GM19463 (cell line): ENCODE data around the gene TSHZ1.
"Not testable (repeated sequence)": the region's sequence is repeated elsewhere in the genome, so short reads cannot be mapped to it uniquely, and the experiment has no call there.

Experiments
- ATAC-seq: cut with Tn5 transposase; IDR thresholded peaks from one replicate; pipeline ENCODE4 v1.9.1; 2021; ENCODE audit warnings: mild to moderate bottlenecking, moderate library complexity; ENCODE audit not compliant: unreplicated experiment

TSHZ1 gene

DNA sequence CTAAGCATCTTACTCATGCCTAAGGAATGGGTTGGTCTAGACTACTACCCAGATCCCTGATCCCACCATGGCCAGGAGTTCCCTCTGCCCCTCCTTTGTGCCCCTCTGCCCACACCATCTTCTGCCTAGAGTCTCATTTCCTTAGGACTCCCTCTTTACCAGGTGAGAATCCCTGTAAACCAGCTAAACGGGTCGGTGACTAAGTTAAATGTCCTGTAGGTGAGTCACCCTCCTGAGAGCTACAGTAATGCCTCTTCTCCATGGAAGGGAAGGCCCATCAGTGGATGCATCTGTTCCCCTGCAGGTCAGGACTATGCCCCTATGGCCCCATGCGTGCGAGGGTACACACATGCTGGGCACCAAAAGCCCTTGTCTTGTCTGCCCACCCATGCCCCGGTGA lies 27.1 kb upstream of the TSHZ1 start:
- ATAC-seq = no peak

DNA sequence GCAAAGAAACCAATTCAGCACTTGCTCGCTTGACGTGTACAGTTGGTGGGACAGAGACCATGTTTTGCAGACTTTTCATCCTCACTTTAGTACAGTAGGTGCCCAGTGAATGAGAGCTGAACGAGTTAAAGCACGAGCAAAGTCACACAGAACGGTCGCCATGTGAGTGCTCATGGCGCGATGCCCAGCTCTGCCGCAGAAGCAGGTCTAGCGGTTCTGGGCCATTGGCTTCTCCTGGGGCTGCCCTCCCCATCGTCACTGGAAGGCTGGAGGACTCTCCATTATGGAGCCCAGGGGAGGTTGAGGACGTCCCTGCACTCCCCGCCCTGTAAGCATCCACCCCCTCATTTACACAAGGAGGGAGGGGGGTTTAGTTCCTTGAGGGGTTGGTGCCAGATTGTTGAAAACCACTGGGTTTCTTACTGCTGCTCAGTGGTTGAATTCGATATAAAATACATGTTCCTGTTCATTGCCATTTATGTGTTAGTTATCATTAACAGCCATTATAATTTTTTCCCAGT lies 26.6 kb upstream of the TSHZ1 start:
- no peak for ATAC-seq

DNA sequence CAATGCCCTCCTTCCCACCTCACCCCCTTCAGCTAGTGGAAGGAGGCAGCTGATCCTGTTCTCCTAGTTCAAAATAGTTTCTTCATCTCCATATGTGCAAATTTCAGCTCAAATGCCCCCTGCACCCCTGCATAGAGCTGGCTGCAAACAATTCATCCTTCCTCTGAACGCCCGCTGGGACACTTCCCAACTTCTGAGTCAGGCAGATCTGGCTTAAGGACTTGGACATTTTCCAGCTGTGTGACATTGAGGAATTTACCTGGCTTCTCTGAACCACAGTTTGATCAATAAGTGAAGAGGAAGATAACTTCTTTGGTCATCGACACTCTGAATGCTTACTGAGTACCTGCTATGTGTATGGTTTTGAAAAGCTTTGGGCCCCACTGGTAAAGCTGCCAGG lies 25.1 kb upstream of the TSHZ1 start:
- no peak for ATAC-seq

DNA sequence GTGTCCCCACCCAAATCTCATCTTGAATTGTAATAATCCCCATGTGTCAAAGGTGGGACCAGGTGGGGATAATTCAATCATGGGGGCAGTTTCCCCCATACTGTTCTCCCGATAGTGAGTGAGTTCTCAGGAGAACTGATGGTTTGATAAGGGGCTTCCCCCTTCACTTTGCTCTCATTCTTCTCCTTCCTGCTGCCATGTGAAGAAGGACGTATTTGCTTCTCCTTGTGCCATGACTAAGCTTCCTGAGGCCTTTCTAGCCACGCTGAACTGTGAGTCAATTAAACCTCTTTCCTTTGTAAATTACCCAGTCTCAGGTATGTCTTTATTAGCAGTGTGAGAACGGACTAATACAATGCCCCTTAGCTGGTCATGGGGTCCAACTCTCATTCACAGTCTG lies 22.9 kb upstream of the TSHZ1 start:
- ATAC-seq = not testable (repeated sequence)

DNA sequence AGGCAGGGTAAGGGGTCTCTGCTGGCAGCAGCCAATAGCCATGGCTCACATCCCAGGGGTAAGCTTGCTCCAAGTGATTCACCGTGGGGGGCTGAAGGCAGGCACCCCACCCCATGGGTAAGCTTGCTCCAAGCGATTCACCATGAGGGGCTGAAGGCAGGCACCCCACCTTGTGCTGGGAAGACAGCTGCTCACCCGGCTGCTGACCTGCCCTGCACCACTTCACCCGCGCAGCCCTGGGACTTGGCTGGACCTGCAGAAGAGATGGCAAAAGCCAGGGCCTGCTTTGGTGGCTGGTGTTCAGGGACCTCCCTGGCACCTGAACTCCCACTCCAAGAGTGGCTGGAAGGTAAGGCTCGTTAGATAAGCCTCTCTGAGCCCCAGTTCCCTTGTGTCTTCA lies 20.9 kb upstream of the TSHZ1 start:
- ATAC-seq = no peak

DNA sequence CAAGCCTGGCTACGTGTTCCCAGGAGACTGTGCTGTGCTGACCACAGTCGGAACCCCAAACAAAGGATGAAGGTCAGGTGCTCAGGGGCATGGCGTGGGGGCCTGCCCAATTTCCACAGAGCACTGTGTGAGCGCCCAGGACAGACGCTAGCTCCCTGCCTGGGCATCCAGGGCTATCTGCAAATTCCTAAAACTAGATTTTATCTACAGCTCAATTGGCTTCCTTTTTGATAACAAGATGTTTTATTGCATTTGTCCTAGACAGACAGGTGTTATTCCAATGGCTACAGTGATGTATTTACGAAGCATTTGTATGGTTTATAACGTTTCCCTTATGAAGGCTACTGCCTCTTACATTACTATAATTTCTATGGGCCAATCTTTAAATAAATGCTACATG lies 17.7 kb upstream of the TSHZ1 start:
- no peak for ATAC-seq

DNA sequence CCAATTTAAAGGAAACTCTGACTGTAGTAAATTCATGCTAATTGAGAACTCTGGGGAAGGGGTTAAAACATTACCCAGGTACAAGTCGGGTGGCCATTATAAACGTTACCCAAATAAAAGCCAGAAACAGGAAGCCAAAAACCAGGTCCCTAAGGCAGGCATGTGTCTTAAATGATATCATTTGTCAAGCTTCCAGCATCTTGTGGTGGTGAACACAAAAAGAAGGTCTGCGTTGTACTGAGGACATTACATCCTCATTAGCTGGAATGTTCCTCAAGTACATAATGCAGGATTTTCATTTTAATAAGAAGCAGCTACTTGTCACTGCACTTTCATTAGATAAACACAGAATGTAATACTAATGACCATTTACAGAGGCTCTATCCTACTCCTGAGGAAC lies 12.6 kb upstream of the TSHZ1 start:
- no peak for ATAC-seq

DNA sequence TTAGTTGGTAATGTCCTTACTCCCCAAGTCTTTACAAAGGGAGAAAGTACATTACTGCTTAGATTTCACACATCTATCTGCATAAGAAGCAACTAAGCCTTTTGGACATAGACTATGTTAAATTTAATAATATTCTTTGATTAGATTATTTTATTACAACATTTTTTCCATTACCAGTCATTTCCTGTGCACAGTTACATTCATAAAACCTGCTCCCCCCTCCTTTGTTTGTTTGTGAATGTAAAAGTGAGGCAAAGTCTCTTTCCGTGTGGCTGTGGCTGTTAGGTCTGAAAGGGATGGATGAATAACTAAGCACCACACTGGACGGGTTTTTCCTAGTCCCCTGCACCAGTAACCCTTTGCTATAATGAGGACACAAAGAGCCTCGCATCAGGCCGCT lies 11.3 kb upstream of the TSHZ1 start:
- ATAC-seq = no peak

DNA sequence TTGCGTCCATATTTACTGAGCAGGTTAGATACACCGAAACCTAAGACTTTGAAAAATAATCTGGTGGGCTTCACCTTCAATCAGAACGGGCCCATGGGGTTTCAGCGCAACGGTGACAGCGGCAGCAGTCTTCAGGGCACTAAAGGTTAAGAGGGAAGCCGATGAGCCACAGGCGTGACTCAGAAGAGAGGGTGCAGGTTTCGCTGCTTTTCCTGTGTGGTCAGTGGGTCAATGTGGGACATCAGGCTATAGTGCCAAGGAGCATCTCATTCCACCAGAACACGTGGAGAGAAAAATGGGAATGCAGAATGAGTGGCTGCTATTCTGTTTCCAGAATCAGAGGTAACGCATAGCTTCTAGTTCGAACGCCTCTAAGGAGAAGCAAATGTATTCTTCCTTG lies 10.5 kb upstream of the TSHZ1 start:
- no peak for ATAC-seq

DNA sequence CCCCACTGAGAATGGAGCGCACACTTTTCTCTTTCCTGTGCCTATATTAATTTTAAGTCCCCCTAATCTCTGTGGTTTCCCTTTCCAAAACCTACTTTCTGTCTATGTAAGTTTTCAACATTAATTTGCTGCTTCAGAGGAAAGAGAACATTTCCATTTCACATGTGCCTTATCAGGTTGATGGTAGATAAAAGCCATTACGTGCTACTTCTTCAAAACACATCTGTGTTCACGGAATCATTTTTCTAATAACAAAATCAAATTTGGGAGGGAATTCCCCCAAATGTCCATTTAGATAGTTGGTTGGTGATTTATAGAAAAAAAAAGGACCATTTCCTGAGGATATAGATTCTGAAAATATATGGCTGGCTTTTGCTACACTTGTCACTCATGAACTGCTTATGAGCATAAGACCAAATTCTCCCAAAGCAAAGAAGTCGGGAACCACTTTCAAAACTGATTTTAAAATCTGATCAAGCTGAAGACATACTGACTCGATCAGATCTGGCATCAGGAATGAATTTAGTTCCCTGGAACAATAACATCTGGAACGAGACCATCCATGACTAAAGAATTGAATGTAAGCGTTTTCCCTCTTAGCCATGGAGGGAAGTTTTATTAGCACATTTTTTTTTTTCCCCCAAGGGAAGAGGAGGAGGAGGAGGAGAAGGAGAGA lies 9.9 kb upstream of the TSHZ1 start:
- no peak for ATAC-seq

DNA sequence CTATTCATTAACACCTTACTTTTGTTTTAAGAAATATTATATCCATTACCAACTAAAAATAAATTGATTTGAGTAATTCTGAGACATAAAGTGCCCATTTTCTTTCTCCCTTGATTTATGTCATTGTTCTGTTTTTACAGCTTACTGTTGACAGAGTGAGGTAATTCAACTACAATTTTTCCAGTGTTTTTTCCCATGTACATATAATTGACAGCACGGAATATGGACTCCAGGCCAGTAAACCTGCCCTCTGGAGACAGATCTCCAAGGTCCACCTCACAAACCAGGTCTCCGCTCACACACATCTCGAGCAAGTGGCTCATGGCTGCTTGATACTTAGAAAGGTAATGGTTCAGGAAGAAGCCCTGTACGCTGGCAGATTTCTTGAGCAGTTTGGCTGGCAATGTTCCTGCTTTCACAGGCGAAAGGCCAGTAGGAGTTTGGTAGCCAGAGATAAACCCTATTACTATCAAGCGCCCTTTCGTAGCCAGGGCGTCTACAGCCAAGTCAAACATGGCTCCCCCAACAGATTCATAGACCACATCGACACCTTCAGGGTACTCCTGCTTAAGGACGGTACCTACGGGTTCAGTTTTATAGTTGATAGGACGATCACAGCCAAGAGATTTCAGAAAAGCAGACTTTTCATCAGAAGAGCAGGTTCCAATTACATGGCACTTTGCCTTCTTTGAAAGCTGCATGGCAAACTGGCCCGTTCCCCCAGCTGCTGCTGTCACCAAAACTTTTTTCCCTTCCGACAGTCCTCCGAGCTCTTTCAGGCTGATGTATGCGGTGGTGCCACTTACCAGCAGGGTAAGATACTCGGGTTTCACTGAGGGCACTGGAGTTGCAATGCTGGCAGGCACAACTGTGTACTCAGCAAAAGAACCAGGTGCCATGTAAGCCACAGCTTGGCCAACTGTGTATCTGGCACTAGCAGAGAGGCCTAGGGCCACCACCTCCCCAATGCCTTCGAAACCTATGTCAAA lies 9.0 kb upstream of the TSHZ1 start:
- no peak for ATAC-seq

DNA sequence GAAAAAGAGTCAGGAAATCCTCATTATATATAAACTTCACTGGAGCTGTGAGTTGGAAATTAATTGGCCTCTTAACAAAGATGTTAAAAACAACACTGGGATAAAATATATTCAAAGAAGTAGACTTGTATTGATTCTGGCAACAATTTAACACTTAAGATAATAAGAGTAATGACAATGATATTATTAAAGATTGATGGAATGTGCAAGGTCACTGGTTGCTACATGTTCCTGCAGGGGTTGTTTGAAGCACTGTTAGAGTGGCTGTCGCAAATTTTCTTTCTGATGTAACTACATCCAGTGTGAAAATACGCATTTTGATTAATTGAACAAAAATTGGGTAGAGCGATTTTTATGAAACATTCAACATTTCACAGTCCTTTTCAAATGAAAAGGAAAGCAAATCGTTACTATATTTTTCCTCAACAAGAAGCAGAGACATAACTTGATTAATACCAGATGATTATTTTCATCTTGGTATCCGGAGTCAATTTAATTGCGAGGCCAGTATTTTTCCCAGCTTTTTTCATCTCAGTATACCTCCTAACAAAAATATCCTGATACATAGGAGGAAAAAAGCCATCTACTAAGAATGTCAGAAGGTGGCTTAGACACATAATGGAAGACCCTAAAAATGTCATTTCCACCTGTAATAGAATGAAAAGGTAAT lies 7.8 kb upstream of the TSHZ1 start:
- ATAC-seq = no peak

DNA sequence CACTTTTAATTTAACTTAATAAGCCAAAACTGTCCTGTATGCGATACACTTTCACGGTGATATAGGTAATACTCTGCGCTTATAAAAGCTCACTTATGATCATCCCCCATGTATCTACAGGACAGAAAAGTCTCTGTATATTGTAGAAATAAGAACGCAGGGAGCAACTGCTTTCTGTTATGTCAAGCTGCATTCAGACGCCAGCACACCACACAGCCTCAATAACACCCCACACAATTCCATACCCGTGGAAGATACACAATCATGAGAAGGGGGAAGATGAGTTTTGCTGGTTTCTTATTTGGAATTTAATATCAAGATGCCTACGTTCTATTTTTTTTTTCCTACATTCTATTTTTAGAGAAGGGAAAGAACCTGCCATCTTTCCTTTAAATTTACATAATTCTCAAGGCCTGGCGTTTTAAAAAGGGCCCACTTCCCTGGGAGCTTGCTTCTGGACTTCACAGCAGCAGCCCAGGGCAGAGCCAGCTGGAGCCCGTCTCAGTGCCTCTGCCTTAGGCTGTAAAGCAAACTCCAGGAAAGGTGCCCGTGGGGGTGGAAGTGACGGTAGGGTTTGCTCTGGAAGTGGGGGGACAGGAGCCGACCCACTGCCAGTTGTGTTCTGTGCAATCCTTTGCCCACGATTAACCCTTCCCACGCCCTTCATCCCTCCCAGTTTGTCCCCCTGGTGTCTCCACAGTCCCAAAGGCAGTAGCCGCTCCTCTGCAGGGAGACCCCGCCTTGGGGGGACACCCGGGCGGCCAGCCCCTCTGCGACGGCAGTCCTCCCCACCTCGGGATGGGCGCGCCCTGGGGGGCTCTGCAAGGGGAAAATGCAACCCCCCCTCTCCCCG lies 7.0 kb upstream of the TSHZ1 start:
- no peak for ATAC-seq

DNA sequence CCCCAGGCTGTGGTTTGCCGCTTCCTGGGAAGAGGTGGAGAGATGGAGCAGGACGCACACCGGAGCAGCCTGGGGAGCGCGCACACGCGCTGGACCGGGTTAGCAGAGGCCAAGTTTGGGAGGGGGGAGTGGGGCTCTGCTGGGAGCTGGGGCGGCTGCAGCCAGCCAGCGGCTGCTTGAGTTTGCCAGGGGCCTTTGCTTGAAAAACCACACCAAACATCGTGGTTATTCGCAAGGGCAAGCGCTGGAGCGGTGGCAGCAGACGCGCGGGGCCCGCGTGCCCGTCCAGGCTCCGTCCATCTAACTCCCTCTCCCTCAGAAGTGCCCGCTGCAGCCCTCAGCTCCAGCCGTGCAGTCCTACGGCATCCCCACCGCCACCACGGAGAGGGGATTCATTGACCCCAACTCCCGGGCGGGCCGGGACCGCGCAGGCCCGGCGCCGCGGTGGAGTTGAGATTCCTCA lies 6.3 kb upstream of the TSHZ1 start:
- ATAC-seq = no peak

DNA sequence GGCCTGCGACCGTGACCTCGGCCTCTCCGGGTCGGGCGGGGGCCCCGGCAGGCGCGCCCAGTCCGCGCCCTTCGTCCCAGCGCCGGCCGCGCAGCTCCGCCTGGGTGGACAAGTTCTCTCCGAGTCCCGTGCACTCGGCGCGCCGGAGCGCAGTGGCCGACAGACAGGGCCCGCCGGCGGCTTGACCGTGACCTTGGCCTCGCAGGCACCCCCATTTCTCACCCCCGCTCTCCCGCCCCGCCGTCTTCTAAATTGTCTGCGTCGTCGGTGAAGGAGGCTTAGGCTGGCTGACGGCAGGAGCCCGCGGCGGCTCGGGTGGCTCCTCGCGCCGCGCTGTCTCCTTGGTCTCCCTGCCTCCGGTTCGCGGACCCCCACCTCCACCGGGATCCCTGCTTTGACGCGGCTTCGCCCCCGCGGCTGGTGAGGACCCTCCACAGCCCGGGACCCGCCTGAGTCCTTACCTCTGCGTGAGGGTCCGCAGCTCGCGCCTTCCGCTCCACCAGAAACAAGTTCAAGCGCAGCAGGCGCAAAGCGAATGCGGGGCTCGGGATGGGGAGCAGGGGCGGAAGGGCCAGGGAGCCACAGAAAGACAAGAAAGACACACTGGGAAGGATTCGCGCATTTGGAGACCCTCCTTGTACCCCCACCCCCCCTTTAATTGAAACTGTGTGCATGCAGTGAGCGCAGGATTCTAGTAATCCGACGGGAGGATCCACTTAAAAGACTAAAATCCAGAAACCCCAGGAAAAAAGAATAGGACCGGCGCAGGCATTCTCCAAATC lies 5.7 kb upstream of the TSHZ1 start:
- no peak for ATAC-seq

DNA sequence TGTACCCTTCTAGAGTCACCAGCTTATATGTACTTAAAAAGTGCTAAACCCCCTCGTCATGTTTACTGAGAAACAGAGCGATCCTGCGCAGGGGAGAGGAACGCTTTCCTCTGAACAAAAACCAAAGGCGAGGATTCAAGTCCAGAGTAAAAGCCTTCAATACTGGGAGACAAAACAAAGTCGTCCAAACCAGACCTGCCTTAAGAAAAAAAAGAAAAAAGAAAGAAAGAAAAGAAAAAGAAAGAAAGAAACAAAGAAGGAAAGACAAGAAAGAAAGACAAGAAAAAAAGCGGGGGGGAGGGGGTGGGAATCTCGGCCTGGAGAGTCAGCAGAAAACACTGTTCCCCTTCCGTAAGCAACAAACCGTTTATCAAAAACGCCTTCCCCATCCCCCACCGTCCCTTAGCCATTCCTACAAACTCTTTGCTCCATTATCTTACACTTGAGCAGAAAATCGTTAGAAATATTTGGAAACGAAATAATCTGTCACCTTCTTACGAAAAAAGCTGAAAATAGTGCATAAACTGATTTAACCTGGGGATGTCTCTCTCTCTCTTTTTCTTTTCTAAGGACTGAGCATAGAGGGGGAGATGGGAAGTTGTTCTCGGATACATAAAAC lies 5.0 kb upstream of the TSHZ1 start:
- no peak for ATAC-seq

DNA sequence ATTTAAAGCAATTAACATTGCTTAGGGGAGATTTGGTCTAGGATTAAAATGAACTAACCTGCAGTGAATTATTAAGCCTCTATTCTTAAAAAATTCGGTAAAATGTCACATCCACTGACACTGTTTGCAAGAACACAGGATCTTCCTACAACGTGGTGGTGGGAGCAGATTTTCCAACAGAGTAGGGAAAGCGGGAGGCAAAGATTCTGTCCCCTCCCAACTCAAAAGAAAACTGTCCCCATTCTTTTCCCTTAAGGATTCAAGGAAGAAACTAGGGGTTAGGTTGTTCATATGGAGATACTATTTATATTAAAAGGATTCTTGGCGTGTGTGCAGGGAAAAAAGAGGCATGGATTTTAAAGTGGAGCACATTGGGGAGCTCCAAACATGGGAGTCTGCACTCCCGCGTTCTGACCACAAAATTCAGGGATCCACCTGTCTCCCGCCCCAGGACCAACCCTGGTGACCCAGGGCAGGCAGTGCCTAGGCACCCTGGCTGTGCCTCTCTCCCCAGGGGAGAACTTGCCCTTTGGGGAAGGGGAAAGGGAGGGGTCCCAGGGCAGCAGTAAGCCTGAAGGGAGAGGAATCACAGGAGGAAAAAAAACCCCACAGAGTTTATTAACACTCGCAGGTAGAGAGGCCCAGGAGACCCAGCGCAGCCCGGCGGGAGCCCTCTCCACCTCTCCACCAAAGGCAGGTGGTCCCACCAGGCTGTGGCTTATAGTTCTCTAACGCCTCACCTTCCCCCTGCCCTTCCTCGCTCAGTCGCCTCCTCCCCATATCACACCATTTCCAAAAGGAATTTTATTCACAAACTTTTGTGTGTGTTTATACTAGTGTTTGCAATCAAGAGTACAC lies 3.9 kb upstream of the TSHZ1 start:
- ATAC-seq = no peak
